Epithelial cell of proximal tubule (primary cell): ENCODE measurements around the gene POMGNT2. TPM values are rescaled to one million over a fixed set of nuclear protein-coding genes. Genes with fewer than 3 reads are reported as not detected.

Experiments
- DNase-seq: peaks from one replicate; pipeline ENCODE4 v3.0.0-alpha.2; 2011; ENCODE audit warnings: low read depth
- H3K4me3 ChIP-seq: 2 replicates; pipeline ENCODE4 v1.5.1; 2011; ENCODE audit warnings: low read depth, mild to moderate bottlenecking, low read length
- CTCF ChIP-seq: conservative IDR thresholded peaks from 2 replicates; pipeline ENCODE4 v1.5.1; 2012; ENCODE audit warnings: low read depth, mild to moderate bottlenecking, low read length
- total RNA-seq: library from RNA; depleted of rRNA; stranded (reverse); fragments of >200 nt; gene quantifications from 2 replicates; pipeline ENCODE4 v1.2.3, GENCODE V29; 2015

The POMGNT2 gene
- 16.1 and 25.3 TPM in 2 replicates for total RNA-seq

DNA sequence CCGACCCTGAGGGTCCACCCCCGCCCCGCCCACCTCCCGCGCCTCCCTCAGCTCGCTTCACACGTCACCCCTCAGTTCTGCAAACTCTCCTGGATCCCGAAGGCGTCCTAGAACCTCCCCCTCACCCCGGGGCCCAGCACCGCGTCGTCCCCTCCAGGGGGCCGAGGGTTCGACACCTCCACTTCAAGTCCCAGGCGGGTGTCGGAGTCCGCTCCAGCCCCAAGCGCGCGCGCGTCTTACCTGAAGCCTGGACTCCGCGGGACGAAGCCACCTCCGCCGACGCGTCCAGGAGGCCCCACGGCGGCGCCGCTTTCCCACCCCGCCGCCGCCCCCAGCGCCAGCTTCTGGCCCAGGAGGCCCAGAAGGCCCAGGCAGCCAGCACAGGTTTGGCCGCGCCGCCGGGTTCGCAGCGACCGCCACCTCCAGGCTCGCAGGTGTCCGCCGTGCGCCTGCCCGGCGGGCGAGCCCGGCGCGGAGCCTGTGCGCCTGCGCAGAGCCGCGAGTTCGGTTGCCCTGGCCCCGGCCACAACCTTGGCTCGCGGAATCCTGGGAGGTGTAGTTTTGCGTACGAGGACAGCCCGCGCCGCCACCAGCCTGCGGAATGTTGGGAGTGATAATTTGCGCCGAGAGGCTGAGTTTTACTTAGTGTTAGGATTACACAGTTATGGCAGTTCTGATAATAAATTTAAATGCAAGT, at the start of gene POMGNT2:
Gene POMGNT2, minus strand, starts transcription at position 484 of the 697 bp plus-strand sequence. CDS start 24,648 bp downstream, outside the sequence.
- H3K4me3 ChIP-seq = peak within 1 kb of the TSS; percentile 78
- no peak for TF ChIP-seq CTCF
- DNase-seq = peak; percentile 16

GRCh38 chr3:43154980-43155379, 49.1 kb upstream of the POMGNT2 start:
- H3K4me3 ChIP-seq = no peak overlapping the region
- TF ChIP-seq CTCF = no peak
- DNase-seq = no peak

DNA sequence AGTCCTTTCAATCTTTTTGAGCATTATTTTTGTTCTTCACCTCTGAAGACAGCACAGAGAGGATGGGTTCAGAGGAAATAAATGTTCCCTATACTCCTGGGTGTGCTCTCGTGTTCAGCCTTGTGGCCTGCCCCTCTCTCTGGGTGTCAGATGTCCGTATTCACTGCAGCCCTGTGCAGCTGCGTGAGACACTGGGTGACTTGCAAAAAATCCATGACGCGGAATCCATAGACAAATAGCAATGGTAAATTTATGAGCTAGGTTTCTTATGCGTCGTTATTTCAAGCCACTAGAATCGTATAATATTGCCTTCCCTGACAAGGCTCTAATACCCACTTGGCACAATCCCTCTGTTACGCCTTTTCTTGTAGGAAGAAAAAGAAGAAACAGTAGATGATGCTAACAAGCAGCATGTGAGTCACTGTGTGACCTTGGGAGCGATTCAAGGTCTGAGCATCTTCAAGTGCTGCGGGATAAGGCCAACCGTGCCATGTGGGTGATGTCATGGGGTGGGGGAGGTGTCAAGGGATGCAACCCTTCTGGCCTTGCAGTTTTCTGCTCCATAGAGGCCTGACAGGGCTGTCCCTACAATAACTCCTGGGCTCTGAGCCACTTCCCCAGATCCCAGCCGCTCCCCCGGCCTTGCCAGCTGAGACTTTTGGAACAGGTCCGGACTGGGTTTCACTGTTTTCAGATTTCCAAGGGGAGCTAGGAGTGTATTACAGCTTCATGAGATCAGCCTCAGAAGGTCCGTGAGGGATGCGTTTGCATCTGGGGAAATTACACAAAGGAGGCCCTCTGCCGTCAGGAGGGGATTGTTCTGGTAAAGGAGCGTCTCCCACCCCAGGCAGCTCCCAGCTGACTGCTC, 47.6 kb upstream of the POMGNT2 start:
- no peak for TF ChIP-seq CTCF
- H3K4me3 ChIP-seq = no peak overlapping the region
- DNase-seq = no peak

DNA sequence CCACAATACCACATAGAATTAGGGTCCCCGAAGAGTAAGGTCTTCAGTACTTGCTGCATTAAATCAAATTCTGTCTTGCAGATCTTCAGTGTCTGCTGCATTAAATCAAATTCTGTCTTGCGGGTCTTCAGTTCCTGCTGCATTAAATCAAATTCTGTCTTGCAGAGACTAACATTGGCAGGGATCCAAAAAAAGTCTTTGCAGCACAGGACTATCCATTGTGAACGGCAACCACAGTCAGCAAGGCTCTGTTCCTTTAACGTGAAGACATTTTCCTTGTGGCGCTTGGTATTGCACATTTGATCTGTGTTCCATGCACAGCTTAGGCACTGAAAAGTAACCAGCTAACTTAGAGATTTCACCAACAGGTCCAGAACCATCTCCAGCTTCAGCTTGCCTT, 46.8 kb upstream of the POMGNT2 start:
- DNase-seq = no peak
- TF ChIP-seq CTCF = no peak
- no peak overlapping the region for H3K4me3 ChIP-seq

DNA sequence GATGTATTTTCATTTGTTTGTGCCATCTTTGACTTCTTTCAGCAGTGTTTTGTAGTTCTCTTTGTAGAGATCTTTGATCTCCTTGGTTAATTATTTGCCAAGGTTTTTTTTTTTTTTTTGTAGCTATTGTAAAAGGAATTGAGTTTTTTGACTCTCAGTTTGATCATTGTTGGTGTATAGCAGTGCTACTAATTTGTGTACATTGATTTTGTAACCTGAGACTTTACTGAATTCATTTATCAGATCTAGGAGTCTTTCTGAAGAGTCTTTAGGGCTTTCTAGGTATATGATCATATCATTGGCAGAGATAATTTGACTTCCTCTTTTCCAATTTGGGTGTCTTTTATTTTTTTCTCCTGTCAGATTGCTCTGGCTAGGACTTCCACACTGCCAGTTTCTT, 42.2 kb upstream of the POMGNT2 start:
- no peak for TF ChIP-seq CTCF

GRCh38 chr3:43146599-43146998, 40.7 kb upstream of the POMGNT2 start:
- no peak overlapping the region for H3K4me3 ChIP-seq
- TF ChIP-seq CTCF = no peak
- no peak for DNase-seq

More for the DNA sequence above, 42.2 kb upstream of the POMGNT2 start:
- no peak overlapping the region for H3K4me3 ChIP-seq
- no peak for DNase-seq
